ENCODE data around the gene RTN4RL1. TPM values are rescaled to one million over a fixed set of nuclear protein-coding genes. Genes with fewer than 3 reads are reported as not detected.
A peak's percentile ranks its signal among the peaks of the same experiment; 100 is the strongest.

RTN4RL1 gene
- total RNA-seq, 4 donors from 2014 or later: 7.3 to 12.6 (median 7.8) TPM

DNA sequence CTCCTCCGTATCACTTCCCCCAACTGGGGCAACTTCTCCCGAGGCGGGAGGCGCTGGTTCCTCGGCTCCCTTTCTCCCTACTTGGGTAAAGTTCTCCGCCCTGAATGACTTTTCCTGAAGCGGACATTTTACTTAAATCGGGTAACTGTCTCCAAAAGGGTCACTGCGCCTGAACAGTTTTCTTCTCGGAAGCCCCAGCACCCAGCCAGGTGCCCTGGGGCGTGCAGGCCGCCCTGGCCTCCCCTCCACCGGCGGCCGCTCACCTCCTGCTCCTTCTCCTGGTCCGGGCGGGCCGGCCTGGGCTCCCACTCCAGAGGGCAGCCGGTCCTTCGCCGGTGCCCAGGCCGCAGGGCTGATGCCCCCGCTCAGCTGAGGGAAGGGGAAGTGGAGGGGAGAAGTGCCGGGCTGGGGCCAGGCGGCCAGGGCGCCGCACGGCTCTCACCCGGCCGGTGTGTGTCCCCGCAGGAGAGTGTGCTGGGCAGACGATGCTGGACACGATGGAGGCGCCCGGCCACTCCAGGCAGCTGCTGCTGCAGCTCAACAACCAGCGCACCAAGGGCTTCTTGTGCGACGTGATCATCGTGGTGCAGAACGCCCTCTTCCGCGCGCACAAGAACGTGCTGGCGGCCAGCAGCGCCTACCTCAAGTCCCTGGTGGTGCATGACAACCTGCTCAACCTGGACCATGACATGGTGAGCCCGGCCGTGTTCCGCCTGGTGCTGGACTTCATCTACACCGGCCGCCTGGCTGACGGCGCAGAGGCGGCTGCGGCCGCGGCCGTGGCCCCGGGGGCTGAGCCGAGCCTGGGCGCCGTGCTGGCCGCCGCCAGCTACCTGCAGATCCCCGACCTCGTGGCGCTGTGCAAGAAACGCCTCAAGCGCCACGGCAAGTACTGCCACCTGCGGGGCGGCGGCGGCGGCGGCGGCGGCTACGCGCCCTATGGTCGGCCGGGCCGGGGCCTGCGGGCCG, 31.4 kb upstream of the RTN4RL1 start:
- no peaks in the 10 kb centered on the region for H3K9me3 ChIP-seq
- peak overlapping the region; percentile 24 to 69 (median 48) for H3K4me3 ChIP-seq
- peaks cover 0 to 84% (median 45%) of the 10 kb centered on the region in 4 donors for H3K4me1 ChIP-seq

DNA sequence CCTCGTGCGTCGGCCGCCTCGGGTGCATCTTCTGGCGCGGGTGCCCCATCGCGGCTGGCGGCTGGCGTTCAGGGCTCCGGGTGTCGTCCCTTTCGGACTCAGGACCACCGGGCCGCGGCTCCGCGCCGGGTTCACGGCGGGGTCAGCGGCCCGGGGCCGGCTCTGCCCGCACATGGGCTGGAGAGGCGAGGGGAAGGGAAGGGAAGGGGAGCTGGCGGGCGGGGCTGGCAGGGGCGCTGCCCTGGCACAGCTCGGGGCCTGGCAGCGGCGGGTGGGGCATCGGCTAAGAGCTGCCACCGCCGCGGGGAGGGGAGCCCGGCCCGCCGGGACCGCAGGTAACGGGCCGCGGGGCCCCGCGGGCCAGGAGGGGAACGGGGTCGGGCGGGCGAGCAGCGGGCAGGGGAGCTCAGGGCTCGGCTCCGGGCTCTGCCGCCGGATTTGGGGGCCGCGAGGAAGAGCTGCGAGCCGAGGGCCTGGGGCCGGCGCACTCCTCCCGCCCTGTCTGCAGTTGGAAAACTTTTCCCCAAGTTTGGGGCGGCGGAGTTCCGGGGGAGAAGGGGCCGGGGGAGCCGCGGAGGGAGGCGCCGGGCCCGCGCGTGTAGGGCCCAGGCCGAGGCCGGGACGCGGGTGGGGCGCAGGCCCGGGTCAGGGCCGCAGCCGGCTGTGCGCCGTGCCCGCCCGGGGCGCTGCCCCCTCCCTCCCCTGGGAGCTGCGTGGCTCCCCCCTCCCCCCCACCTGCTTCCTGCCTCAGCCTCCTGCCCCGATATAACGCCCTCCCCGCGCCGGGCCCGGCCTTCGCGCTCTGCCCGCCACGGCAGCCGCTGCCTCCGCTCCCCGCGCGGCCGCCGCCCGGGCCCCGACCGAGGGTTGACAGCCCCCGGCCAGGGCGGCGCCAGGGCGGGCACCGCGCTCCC, 30.4 kb upstream of the RTN4RL1 start:
- DNase-seq (ENCODE audit: low spot score in 2 of 2): no peak
- TF ChIP-seq EP300 (IDR thresholded peaks at IDR 0.05): no peak

More for the DNA sequence above, 31.4 kb upstream of the RTN4RL1 start:
- TF ChIP-seq, protein P1, sequence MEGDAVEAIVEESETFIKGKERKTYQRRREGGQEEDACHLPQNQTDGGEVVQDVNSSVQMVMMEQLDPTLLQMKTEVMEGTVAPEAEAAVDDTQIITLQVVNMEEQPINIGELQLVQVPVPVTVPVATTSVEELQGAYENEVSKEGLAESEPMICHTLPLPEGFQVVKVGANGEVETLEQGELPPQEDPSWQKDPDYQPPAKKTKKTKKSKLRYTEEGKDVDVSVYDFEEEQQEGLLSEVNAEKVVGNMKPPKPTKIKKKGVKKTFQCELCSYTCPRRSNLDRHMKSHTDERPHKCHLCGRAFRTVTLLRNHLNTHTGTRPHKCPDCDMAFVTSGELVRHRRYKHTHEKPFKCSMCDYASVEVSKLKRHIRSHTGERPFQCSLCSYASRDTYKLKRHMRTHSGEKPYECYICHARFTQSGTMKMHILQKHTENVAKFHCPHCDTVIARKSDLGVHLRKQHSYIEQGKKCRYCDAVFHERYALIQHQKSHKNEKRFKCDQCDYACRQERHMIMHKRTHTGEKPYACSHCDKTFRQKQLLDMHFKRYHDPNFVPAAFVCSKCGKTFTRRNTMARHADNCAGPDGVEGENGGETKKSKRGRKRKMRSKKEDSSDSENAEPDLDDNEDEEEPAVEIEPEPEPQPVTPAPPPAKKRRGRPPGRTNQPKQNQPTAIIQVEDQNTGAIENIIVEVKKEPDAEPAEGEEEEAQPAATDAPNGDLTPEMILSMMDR (IDR thresholded peaks at IDR 0.05): peak in 2 of 5 experiments; percentile 11 to 14
- TF ChIP-seq POLR2A (IDR thresholded peaks at IDR 0.05): no peak
- peak in 1 of 2 donors; percentile 15 for TF ChIP-seq EP300 (IDR thresholded peaks at IDR 0.05)
- no peak for DNase-seq (ENCODE audit: low spot score in 2 of 2)
- H3K27ac ChIP-seq: peak overlapping the region; percentile 49 to 92 (median 91)
- peaks cover 0 to 43% (median 0%) of the 10 kb centered on the region in 3 donors for H3K36me3 ChIP-seq
- peaks cover 0 to 24% of the 10 kb centered on the region in 2 donors for H3K27me3 ChIP-seq
- 32 to 36% methylated on average over 43 to 81 of the region's 85 CpGs for WGBS, 2 donors

DNA sequence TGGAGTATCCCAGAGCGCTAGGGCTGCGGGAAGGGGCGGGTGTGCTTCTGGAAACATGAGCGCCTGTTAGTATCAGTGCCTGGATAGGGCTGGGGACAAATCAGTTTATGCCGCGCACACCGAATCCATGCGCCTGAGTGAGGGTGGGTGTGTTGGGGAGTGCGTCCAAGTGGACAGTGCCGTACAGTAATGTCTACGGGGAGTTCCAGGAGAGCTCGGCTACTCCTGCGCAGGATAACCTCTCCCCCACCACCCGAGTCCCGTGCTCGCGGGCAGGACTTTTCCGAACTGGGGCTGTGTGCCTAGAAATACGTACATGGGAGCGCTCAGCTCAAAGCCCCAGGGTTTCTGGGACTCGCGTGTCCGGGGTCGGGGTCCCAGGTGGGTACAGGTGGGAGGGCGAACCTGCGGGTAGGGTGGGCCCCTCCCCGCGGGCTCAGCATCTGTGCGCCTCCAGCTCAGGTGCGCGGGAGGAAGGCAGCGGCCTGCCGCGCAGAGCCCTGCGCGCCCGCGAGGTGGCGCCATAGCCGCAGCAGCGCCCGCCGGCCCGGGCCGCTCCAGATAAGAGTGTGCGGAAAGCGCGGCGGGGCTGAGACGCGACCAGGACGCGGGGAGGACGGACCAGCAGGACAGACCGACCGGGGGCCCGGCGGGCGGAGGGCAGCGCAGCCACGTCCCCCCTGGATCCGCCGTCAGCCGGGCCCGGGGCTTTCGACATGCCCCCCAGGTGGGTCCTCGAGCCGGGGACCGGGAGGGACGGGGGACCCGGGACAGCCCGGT, 29.6 kb upstream of the RTN4RL1 start, which contains the start of gene HIC1:
TSS of gene HIC1 (plus strand) at position 592 of the 780 bp plus-strand sequence. CDS start 1,588 bp downstream, outside the sequence.
- peak; percentile 66 to 71 for DNase-seq (ENCODE audit: low spot score in 2 of 2)
- H3K27ac ChIP-seq: peak within 1 kb of the TSS; percentile 87 to 92 (median 91)
- H3K4me1 ChIP-seq: peaks cover 3 to 80% (median 40%) of the 10 kb centered on the region in 4 donors

More for the DNA sequence above, 30.4 kb upstream of the RTN4RL1 start:
- peaks cover 3 to 84% (median 44%) of the 10 kb centered on the region in 4 donors for H3K4me1 ChIP-seq
- H3K9me3 ChIP-seq: no peaks in the 10 kb centered on the region
- WGBS, 2 donors: 3 to 5% methylated on average over 32 to 35 of the region's 113 CpGs
- peaks cover 0 to 23% of the 10 kb centered on the region in 2 donors for H3K27me3 ChIP-seq
- peak overlapping the region; percentile 49 to 69 (median 58) for H3K4me3 ChIP-seq
- peak overlapping the region; percentile 87 to 92 (median 91) for H3K27ac ChIP-seq
- H3K36me3 ChIP-seq: peaks cover 0 to 34% (median 0%) of the 10 kb centered on the region in 3 donors

DNA sequence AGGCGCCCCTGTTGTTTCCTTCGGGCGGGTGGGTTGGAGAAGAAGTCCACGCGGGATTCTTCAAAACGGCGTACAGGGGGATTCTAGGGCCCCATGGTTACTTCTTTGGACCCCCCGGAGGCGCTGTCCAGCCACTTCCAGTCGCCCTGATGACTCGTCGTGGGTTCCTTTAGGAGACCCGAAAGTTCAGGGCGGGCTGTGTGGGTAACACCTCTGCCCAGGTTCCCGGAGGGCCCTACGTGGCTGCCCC, 29.1 kb upstream of the RTN4RL1 start:
- WGBS, 2 donors: 3 to 4% methylated on average over 13 to 15 of the region's 16 CpGs
- Histone ChIP-seq H3K36me3 (peaks cover 0 to 22% (median 0%) of the 10 kb centered on the region in 3 donors), H3K9me3 (no peaks in the 10 kb centered on the region), H3K27ac (peak overlapping the region in 3 of 4 donors; percentile 55 to 92 (median 92)), H3K4me1 (peaks cover 3 to 79% (median 41%) of the 10 kb centered on the region in 4 donors), H3K27me3 (peaks cover 0 to 23% of the 10 kb centered on the region in 2 donors), H3K4me3 (peak overlapping the region; percentile 14 to 69 (median 48))
- TF ChIP-seq POLR2A (IDR thresholded peaks at IDR 0.05) (no peak), EP300 (IDR thresholded peaks at IDR 0.05) (no peak)
- TF ChIP-seq, protein P1 (IDR thresholded peaks at IDR 0.05): no peak
- no peak for DNase-seq (ENCODE audit: low spot score in 2 of 2)

More for the DNA sequence above, 29.6 kb upstream of the RTN4RL1 start, which contains the start of gene HIC1:
- H3K9me3 ChIP-seq: no peaks in the 10 kb centered on the region
- H3K27me3 ChIP-seq: peaks cover 0 to 23% of the 10 kb centered on the region in 2 donors
- 2% methylated on average over 26 to 62 of the region's 72 CpGs for WGBS, 2 donors
- H3K36me3 ChIP-seq: peaks cover 0 to 25% (median 0%) of the 10 kb centered on the region in 3 donors
- H3K4me3 ChIP-seq: peak within 1 kb of the TSS; percentile 49 to 69 (median 58)
- TF ChIP-seq POLR2A (IDR thresholded peaks at IDR 0.05) (peak; percentile 44 to 73), EP300 (IDR thresholded peaks at IDR 0.05) (peak in 1 of 2 donors; percentile 72)
- TF ChIP-seq, protein P1 (IDR thresholded peaks at IDR 0.05): peak; percentile 92 to 99 (median 98)

Measured in tibial nerve (tissue), 4 donors.